SIG-M5 (cell line): Measurements from ENCODE around the gene STAC3.

Source experiments
- DNase-seq: peaks from one replicate; lab custom pipeline; 2025; lab: John Stamatoyannopoulos, UW

STAC3 gene

DNA sequence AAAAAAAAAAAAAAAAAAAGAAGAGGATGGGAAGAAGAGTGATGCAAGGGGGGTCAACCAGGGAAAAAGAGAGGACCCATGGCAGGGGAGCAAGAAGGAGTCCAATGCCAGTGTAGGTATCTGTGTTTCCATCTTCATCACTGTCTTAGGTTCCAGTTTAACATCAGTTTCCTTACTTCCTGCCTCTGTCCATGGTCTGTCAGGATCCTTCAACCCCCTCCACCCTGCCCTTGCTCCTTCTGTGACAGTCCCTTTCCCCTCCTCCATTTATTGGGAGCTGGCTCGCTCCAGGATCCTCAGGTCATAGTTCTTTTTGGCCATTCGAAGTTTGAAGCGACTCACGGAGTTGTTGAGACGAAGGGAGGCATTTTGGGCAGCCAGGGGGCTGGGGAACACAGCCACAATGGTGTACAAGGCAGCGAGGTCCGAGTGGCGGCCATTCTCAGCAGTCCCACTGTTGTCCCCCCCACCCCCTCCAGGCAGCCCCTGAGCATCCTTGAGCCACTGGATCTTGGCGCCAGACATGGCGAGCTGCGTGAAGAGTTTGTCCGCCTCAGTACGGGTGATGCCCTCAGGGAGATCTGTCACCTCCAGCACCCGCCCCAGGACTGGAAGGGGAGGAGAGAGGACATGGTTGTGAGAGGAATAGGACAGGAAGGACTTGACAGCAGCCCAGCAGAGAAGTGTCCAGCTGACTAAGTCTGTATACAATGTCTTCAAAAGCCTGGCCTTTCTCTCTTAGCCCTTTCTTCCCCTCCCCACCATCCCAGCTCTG lies 3.7 kb upstream of the STAC3 start:
- no peak for DNase-seq

DNA sequence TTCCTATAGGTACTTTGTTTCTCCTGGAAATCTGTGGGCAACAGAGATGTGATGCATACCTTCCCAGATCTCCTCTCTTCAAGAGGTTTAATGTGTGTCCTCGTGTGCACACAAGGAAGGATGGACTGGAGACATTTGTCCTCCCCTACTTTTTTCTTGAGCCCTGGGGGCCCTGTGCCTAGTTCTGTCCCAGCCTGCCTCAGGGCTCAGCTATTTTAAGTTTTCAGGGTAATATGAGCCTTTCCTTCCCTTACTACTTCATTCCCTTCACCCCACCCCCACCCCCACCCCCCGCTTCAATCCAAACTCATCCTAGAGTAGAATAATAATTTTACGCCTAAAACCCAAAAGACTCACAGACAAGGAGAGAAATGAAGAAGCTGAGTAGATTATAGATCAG lies 446 bp downstream of the STAC3 start:
- no peak for DNase-seq

GRCh38 chr12:57248934-57249742 lies 1.8 kb downstream of the STAC3 start:
- DNase-seq: peak; percentile 76

DNA sequence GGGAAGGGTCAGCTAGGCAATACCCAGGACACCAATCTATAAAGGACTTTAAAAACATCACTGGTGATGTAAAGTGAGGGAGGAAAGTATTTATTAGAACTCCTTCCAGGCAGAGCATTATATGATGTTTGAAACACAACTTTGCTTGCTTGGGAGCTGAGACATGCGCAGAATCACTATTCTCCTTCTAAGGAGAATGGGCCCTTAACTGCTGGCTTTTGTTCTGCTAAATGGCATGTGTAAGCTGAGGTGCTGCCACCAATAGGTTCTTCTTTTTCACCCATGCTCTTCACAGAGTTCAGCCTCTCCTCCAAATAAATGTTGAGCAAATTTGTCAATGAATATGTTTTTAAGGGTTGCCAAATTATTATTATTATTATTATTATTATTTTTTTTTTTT lies 3.9 kb downstream of the STAC3 start:
- DNase-seq: no peak

- no peak for DNase-seq
These were observed 6.7 kb downstream of the STAC3 start for GRCh38 chr12:57244312-57244696.

DNA sequence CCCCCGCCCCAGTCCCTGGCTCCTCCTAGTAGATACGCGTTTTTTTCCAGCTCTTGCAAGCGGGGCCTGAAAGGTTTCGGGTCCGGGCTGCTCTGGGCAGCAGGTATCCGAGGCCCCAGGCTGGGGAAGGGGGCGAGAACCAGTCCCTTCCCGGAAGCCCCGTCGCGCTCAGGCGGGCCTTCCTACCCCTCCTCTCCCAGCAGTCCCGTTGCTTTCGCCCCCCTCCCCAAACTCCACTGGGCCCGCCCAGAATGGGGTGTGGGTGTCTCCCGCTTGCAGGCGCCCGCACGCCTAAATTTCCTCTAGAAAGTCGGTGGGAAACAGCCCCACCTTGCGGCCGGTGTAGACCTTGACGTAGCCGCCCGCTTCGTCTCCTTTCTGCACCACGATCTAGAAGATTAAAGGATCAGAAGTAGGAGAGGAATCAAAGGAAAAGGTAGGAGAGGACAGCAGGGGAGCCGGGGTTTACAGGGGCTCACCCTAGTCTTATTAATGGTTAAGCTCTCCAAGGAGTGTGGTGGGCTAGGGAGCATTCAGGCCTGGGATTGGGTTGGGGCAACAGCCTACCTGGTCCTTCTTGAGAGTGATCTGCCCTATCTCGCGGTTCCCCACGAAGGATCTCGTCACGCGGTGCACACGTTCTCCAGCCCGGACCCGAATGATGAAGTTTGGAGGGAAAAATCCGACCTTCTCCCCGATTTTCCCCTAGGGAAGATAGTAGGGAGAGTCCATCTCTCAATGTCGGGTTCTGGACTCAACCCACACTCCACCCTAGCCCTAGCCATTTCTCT lies 7.3 kb downstream of the STAC3 start:
- no peak for DNase-seq

GRCh38 chr12:57242691-57243454 lies 8.1 kb downstream of the STAC3 start:
- DNase-seq: no peak

- DNase-seq: no peak
These were observed 8.7 kb downstream of the STAC3 start for GRCh38 chr12:57242329-57242690.

GRCh38 chr12:57241402-57242310 lies 9.3 kb downstream of the STAC3 start:
- no peak for DNase-seq

GRCh38 chr12:57240926-57241401 lies 10.0 kb downstream of the STAC3 start:
- DNase-seq: no peak

DNA sequence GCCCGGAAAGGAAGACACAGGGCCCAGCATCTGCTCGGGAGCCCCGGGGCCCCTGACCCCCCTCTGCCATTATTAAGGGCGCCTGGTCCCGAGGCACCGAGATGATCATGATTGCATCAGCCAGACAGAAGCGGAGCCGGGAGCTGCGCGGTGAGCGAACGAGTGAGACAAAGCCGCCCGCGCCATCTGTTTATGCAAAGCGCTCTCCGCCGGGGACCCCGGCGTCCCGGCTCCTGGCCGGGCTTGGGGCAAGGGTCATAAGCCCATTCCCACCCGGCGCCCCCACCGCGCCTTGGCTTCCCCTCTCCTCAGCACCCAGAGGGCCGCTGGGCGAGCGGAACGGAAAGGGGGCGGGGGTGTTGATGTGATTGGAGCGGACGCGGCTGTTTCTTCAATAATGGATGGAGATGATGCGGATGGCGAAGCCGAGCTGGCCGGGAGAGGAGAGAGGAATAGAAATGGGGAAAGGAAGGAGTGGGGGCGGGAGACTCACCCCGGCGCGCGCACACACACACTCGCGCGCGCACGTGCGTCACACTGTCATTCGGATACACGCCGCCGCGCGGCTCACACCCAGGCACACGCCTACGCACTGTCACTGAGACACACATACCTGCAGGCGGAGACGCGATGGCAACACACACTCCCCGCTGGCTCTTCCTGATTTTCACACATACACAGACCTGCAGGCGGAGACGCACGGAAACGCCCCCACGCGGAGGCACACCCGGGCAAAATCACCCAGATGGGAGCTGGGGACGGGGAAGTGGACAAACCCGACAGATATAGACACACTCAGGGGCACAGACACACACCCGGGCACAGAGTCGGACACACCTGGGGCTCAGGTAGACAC lies 10.7 kb downstream of the STAC3 start:
- no peak for DNase-seq

GRCh38 chr12:57239587-57240065 lies 11.4 kb downstream of the STAC3 start:
- no peak for DNase-seq

DNA sequence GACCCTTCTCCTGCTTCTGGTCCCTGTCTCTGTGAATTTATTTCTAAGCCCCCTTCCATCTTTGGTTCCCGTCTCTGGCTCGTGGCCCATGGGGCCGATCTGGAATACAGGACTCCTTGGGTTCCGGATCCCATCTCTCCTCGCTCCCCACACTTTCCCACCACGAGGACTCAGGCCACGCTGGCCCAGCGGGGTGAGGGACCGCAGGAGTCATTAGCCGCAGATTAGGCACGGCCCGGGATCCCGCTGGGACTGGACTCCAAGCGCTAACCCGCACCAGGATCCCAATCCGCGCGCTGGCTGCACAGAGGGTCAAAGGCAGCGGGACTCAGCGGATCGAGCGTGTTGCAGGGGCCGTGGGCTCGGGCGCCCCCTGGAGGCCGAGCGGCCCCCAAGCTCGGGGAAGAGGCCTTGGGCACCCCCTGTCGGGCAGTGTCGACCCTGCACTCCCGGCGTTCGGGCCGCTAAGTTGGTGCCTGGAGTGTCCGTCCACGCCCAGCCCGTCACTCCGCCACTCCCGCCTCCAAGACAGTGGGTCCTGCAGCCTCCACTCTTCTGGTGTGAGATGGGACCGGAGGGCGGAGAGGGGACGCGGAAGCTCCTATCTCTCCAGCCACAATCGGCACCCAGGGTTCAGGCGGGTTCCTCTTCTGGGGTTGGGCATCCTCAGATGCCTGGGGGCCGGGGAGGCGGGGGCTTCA lies 12.0 kb downstream of the STAC3 start:
- DNase-seq: no peak

DNA sequence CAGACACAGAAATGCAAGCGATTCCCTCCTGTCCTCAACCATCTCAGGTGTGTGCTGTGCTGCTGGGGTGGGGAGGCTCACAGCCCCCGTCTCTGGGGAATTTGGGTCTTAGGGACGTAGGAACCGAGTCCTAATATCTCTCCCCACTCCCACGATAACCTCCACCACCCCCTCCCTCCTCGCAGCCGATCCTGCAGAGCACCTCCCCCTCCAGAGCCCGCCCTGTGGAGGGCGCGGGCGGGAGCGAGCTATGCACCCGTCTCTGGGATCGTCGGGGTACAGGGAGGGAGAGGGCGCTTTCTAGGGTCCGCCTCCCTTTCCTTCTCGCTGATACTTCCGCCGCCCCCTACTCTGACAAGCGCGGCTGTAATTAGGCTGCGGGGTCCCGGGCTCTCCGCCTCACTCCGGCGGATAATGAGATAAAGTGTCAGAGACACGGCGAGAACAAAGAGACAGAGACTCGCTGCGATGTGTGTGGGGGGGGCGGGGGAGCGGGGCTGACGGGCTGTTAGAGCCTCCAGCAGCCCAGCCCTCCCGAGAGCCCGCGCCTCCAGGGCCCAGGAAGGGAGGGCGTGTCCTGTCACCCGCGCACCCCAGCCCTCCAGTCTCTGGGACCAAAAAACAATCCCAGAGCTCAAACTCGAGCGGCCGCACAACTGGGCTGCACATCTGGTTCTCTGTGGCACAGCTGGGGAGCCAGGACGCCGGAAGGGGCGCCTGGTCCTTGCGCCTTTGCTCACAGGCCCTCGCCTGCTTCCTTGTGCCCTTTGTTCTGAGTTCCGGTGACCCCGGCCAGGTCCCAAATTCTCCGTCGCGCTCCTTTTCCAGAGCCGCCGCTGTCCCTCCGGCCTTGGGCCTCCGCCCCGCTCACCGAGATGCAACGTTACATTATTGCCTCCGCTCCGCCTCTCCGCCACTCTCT lies 12.8 kb downstream of the STAC3 start:
- DNase-seq: no peak

DNA sequence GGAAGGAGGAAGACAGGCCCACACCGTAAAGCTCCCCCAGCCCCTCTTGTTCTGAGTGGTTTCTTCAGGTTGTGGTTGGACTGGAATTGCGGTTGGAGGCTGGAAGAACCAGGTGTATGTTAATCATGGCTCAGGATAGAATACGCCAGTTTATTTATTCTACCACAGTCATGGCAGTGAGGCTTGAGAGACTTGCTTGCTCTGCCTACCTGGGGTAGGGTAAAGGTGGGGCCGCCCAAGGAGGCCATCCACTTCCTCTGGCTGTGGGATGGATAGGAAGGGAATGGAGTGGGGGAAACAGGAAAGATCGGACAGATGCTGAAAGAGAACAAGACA lies 13.4 kb downstream of the STAC3 start:
- no peak for DNase-seq

GRCh38 chr12:57236925-57237595 lies 13.9 kb downstream of the STAC3 start:
- DNase-seq: no peak

- no peak for DNase-seq
These were observed 14.6 kb downstream of the STAC3 start for GRCh38 chr12:57236201-57236924.
